ENCODE data around the gene MFSD1.

DNA sequence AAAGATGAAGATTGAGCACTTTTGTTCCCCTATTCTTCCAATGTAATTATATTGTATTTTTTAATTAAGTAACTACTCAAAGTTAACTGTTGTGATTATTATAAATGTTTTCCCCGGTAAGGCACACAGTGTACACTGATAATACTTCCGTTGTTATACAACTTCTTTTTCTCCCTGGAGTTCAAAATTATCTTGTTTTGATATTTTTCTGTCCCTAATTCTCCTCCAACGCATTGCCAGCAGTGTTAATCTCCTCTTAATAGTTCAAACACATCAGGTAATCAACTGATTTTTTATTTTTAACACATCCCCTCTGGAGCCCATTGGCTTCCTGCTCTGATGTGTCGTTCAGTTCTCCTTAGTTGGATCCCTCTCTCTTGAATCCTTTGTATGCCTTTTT, 32.3 kb upstream of the MFSD1 start:
- TF ChIP-seq POLR2A (IDR thresholded peaks at IDR 0.05) = no peak
- TF ChIP-seq, protein P1, sequence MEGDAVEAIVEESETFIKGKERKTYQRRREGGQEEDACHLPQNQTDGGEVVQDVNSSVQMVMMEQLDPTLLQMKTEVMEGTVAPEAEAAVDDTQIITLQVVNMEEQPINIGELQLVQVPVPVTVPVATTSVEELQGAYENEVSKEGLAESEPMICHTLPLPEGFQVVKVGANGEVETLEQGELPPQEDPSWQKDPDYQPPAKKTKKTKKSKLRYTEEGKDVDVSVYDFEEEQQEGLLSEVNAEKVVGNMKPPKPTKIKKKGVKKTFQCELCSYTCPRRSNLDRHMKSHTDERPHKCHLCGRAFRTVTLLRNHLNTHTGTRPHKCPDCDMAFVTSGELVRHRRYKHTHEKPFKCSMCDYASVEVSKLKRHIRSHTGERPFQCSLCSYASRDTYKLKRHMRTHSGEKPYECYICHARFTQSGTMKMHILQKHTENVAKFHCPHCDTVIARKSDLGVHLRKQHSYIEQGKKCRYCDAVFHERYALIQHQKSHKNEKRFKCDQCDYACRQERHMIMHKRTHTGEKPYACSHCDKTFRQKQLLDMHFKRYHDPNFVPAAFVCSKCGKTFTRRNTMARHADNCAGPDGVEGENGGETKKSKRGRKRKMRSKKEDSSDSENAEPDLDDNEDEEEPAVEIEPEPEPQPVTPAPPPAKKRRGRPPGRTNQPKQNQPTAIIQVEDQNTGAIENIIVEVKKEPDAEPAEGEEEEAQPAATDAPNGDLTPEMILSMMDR (IDR thresholded peaks at IDR 0.05) = no peak

Measured in thyroid gland (tissue), 4 donors.